Hypothalamus (tissue), 51 donors: ENCODE data around the gene SPATA24.
"Not testable (repeated sequence)": the region's sequence is repeated elsewhere in the genome, so short reads cannot be mapped to it uniquely, and the experiment has no call there.

ENCODE experiments used
- DNase-seq, 51 donors: peaks; one replicate each; lab custom pipeline; 2025; lab: John Stamatoyannopoulos, UW

Gene SPATA24

GRCh38 chr5:139418793-139419192, 14.9 kb upstream of the SPATA24 start:
- no peak for DNase-seq

GRCh38 chr5:139417214-139417613, 13.3 kb upstream of the SPATA24 start:
- DNase-seq = peak in 2 of 51 donors; percentile 21 to 32

- DNase-seq = no peak
These were observed 12.8 kb upstream of the SPATA24 start for GRCh38 chr5:139416651-139417050.

GRCh38 chr5:139415869-139416268, 12.0 kb upstream of the SPATA24 start:
- no peak for DNase-seq

- peak in 49 of 51 donors; percentile 14 to 94 (median 68) for DNase-seq
These were observed 11.5 kb upstream of the SPATA24 start for GRCh38 chr5:139415221-139415861.

- peak in 12 of 51 donors; percentile 19 to 55 (median 39) for DNase-seq
These were observed 10.8 kb upstream of the SPATA24 start for GRCh38 chr5:139414581-139415130.

GRCh38 chr5:139413963-139414362, 10.1 kb upstream of the SPATA24 start:
- DNase-seq = no peak

GRCh38 chr5:139413153-139413552, 9.3 kb upstream of the SPATA24 start:
- no peak for DNase-seq

GRCh38 chr5:139410993-139411828, 7.3 kb upstream of the SPATA24 start:
- no peak for DNase-seq

- peak in 1 of 51 donors; percentile 18 for DNase-seq
These were observed 6.5 kb upstream of the SPATA24 start for GRCh38 chr5:139410121-139410992.

GRCh38 chr5:139409116-139409515, 5.2 kb upstream of the SPATA24 start:
- DNase-seq = not testable (repeated sequence)

GRCh38 chr5:139408191-139408590, 4.3 kb upstream of the SPATA24 start:
- DNase-seq = no peak

- DNase-seq = no peak
These were observed 3.6 kb upstream of the SPATA24 start for GRCh38 chr5:139407517-139407916.

GRCh38 chr5:139406963-139407362, 3.1 kb upstream of the SPATA24 start:
- no peak for DNase-seq

GRCh38 chr5:139404484-139404840, 573 bp upstream of the SPATA24 start:
- no peak for DNase-seq

GRCh38 chr5:139403418-139403786, 487 bp downstream of the SPATA24 start:
- DNase-seq = no peak

GRCh38 chr5:139402561-139403158, 1.2 kb downstream of the SPATA24 start:
- no peak for DNase-seq

GRCh38 chr5:139401546-139401945, 2.3 kb downstream of the SPATA24 start:
- DNase-seq = no peak

- DNase-seq = no peak
These were observed 4.3 kb downstream of the SPATA24 start for GRCh38 chr5:139399501-139400121.

- DNase-seq = no peak
These were observed 6.0 kb downstream of the SPATA24 start for GRCh38 chr5:139397921-139398320.
